Measurements from ENCODE around the gene STARD3NL.

The STARD3NL gene

GRCh38 chr7:38217672-38218071 is 39.6 kb downstream of the STARD3NL start:
- peaks cover 32% of the 10 kb centered on the region for H3K4me1 ChIP-seq (ENCODE audit: insufficient read depth, low read length, poor library complexity, severe bottlenecking)
- H3K9me2 ChIP-seq (replicated peaks; ENCODE audit: low read depth, low read length): no peaks in the 10 kb centered on the region
- no peaks in the 10 kb centered on the region for H3K9me3 ChIP-seq (ENCODE audit: insufficient read depth, low read depth, low read length)
- TF ChIP-seq EZH2phosphoT487 (IDR thresholded peaks at IDR 0.05; ENCODE audit: borderline replicate concordance) (no peak), CTCF (conservative IDR thresholded peaks at IDR 0.05; ENCODE audit: low read length) (no peak)
- no peaks in the 10 kb centered on the region for H3F3A ChIP-seq (ENCODE audit: low read depth)
- no peaks in the 10 kb centered on the region for H3K79me2 ChIP-seq (ENCODE audit: insufficient read depth, low read length)
- no peak overlapping the region for H2AFZ ChIP-seq (ENCODE audit: low read length)
- no peaks in the 10 kb centered on the region for H4K20me1 ChIP-seq (ENCODE audit: insufficient read depth, low read length, poor library complexity, severe bottlenecking)
- H3K4me2 ChIP-seq (ENCODE audit: low read depth, low read length, poor library complexity, severe bottlenecking): no peak overlapping the region
- no peak overlapping the region for H3K4me3 ChIP-seq (ENCODE audit: low read length, poor library complexity, severe bottlenecking)
- H3K36me3 ChIP-seq (ENCODE audit: insufficient read depth, low read length): peaks cover 72% of the 10 kb centered on the region; the same call in 1 of the 2 replicates
- no peak overlapping the region for H3K9ac ChIP-seq (ENCODE audit: low read depth, low read length, poor library complexity, severe bottlenecking)
- H3K27me3 ChIP-seq (ENCODE audit: insufficient read depth, low read length, poor library complexity, severe bottlenecking): no peaks in the 10 kb centered on the region

- peaks cover 73% of the 10 kb centered on the region; the same call in 1 of the 2 replicates for H3K36me3 ChIP-seq (ENCODE audit: insufficient read depth, low read length)
- TF ChIP-seq EZH2phosphoT487 (IDR thresholded peaks at IDR 0.05; ENCODE audit: borderline replicate concordance) (no peak), CTCF (conservative IDR thresholded peaks at IDR 0.05; ENCODE audit: low read length) (no peak)
- no peaks in the 10 kb centered on the region for H3F3A ChIP-seq (ENCODE audit: low read depth)
- no peak overlapping the region for H2AFZ ChIP-seq (ENCODE audit: low read length)
- no peaks in the 10 kb centered on the region for H3K79me2 ChIP-seq (ENCODE audit: insufficient read depth, low read length)
- H3K27me3 ChIP-seq (ENCODE audit: insufficient read depth, low read length, poor library complexity, severe bottlenecking): no peaks in the 10 kb centered on the region
- H3K4me1 ChIP-seq (ENCODE audit: insufficient read depth, low read length, poor library complexity, severe bottlenecking): peaks cover 36% of the 10 kb centered on the region
- H3K4me2 ChIP-seq (ENCODE audit: low read depth, low read length, poor library complexity, severe bottlenecking): no peak overlapping the region
- no peak overlapping the region for H3K4me3 ChIP-seq (ENCODE audit: low read length, poor library complexity, severe bottlenecking)
- H3K9ac ChIP-seq (ENCODE audit: low read depth, low read length, poor library complexity, severe bottlenecking): no peak overlapping the region
- no peaks in the 10 kb centered on the region for H4K20me1 ChIP-seq (ENCODE audit: insufficient read depth, low read length, poor library complexity, severe bottlenecking)
- H3K9me3 ChIP-seq (ENCODE audit: insufficient read depth, low read depth, low read length): no peaks in the 10 kb centered on the region
- H3K9me2 ChIP-seq (replicated peaks; ENCODE audit: low read depth, low read length): no peaks in the 10 kb centered on the region
Measured at GRCh38 chr7:38220452-38220851, 42.4 kb downstream of the STARD3NL start.

- no peak overlapping the region for H3K4me2 ChIP-seq (ENCODE audit: low read depth, low read length, poor library complexity, severe bottlenecking)
Measured at GRCh38 chr7:38222481-38223096, 44.5 kb downstream of the STARD3NL start.

More at GRCh38 chr7:38222481-38223096, 44.5 kb downstream of the STARD3NL start:
- no peak overlapping the region for H3K9ac ChIP-seq (ENCODE audit: low read depth, low read length, poor library complexity, severe bottlenecking)
- H2AFZ ChIP-seq (ENCODE audit: low read length): no peak overlapping the region
- H3K27me3 ChIP-seq (ENCODE audit: insufficient read depth, low read length, poor library complexity, severe bottlenecking): no peaks in the 10 kb centered on the region
- H3K4me3 ChIP-seq (ENCODE audit: low read length, poor library complexity, severe bottlenecking): no peak overlapping the region
- H3K79me2 ChIP-seq (ENCODE audit: insufficient read depth, low read length): 0 out of 2 replicates have a peak, but pooled peaks cover 9% of the 10 kb centered on the region
- H3F3A ChIP-seq (ENCODE audit: low read depth): no peaks in the 10 kb centered on the region
- no peaks in the 10 kb centered on the region for H3K9me3 ChIP-seq (ENCODE audit: insufficient read depth, low read depth, low read length)
- no peaks in the 10 kb centered on the region for H4K20me1 ChIP-seq (ENCODE audit: insufficient read depth, low read length, poor library complexity, severe bottlenecking)
- H3K4me1 ChIP-seq (ENCODE audit: insufficient read depth, low read length, poor library complexity, severe bottlenecking): peaks cover 32% of the 10 kb centered on the region
- TF ChIP-seq CTCF (conservative IDR thresholded peaks at IDR 0.05; ENCODE audit: low read length): peak; percentile 88
- no peak for TF ChIP-seq EZH2phosphoT487 (IDR thresholded peaks at IDR 0.05; ENCODE audit: borderline replicate concordance)
- H3K9me2 ChIP-seq (replicated peaks; ENCODE audit: low read depth, low read length): no peaks in the 10 kb centered on the region
- peaks cover 58% of the 10 kb centered on the region; the same call in 1 of the 2 replicates for H3K36me3 ChIP-seq (ENCODE audit: insufficient read depth, low read length)
